DLD1 (cell line): Measurements from ENCODE around the gene USP11.
"Not testable (repeated sequence)": the region's sequence is repeated elsewhere in the genome, so short reads cannot be mapped to it uniquely, and the experiment has no call there.

ENCODE experiments used
- in situ Hi-C: cut with HindIII; loops from 2 replicates; pipeline ENCODE4 v1.10.0; 2017; ENCODE audit warnings: low sequenced_read_pairs

USP11 gene

GRCh38 chrX:47244676-47245075 is 11.9 kb downstream of the USP11 start:
- in situ Hi-C loops, result no loop called here

DNA sequence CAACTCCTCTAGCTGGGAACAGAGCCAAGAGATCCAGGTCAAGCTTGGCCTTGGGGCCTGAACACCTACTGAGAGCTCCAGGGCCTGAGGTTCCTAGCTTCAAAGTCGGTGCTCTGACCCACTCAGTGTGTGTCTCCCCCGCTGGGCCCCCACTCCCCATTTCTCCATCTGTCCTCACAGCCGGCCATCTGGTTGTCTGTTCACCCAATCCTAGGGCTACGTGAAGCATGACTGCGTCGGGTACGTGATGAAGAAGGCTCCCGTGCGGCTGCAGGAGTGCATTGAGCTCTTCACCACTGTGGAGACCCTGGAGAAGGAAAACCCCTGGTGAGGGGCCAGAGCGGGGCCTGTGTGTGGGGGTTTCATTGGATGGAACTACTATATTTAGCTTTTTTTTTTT is 12.3 kb downstream of the USP11 start:
- in situ Hi-C loops, result no loop called here

GRCh38 chrX:47247206-47247998 is 14.6 kb downstream of the USP11 start:
- in situ Hi-C loops, result no loop called here

GRCh38 chrX:47247999-47248320 is 15.2 kb downstream of the USP11 start:
- in situ Hi-C loops, result no loop called here

GRCh38 chrX:47248576-47248975 is 15.8 kb downstream of the USP11 start:
- in situ Hi-C loops, result no loop called here

DNA sequence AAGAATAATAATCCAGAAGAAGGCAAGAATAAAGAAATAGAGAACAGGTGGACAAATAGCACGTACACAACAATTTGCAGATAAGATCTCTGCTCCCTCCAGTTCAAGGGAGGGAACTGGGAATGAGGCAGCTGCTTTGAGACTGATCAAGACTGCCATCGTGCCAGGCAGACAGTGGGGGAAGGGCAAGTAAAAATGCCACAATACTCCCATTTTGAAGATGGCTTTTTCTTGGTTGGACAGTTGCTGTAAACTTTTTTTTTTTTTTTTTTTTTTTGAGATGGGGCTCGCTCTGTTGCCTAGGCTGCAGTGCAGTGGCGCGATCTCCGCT is 17.2 kb downstream of the USP11 start:
- in situ Hi-C loops, result no loop called here

- in situ Hi-C loops, result not testable (repeated sequence)
Measured at GRCh38 chrX:47257620-47258019, 24.8 kb downstream of the USP11 start.

GRCh38 chrX:47264483-47265173 is 31.8 kb downstream of the USP11 start:
- in situ Hi-C loops, result no loop called here

DNA sequence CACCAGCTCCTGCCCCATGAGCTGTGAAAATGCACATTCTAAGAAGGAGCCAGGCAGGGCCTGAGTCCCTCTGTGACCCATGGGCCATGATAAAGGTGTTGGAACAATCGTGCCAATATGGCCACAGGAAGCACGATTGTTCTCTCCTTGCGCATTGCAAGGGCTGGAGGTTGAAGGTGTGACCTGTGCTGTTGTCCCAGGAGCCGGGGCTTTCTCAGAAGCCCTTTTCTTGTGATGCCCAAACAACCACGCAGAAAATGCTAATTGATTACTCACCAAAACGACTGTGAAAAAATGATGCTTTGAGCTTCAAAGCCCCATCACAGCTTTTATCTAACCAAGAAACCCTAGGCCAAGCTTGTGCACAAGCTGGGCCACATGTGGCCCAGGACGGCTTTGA is 33.8 kb downstream of the USP11 start:
- in situ Hi-C loops, result no loop called here

- in situ Hi-C loops, result no loop called here
Measured at GRCh38 chrX:47272013-47272408, 39.2 kb downstream of the USP11 start.

GRCh38 chrX:47273011-47273730 is 40.4 kb downstream of the USP11 start:
- in situ Hi-C loops, result no loop called here

DNA sequence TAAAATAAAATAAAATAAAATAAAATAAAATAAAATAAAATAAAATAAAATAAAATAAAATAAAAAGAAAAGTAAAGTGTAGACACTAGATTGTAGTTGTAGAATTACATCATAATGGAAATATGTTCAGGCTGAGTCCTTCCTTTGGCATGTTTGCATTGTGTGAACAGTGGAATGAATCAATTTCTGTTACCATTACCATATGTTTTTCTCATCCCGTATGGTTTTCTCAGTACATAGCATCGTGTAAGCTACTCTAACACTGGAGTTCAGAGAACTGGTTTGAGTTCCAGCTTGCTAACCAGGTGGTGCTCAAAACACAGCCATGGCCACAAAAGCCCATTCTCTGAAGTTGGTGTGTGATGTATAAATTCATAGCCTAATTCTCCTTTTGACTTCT is 45.9 kb downstream of the USP11 start:
- in situ Hi-C loops, result no loop called here

- in situ Hi-C loops, result no loop called here
Measured at GRCh38 chrX:47283015-47283771, 50.4 kb downstream of the USP11 start.

- in situ Hi-C loops, result not testable (repeated sequence)
Measured at GRCh38 chrX:47284616-47285015, 51.8 kb downstream of the USP11 start.

DNA sequence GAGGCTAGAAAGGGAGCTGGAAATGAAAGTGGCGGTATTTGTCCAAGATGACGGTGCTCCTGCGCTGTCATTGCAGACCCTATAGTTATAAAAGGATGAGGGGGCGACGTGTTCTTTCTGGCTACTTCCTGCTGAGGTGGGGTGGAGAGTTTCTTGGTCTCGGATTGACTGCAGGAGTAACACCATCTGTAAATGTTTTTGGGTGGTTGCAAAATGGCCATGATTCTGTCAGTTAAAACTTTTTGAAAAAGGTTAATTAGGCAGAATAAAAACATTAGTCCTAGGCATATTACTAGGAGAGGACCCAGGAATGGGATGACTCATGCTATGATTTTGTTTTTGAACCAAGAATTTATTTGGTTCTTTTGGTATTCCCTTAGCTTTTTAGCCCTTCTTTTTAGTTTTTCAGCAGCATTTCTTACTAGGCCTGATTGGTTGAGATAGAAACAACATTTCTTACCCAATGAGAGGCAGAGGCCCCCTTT is 53.1 kb downstream of the USP11 start:
- in situ Hi-C loops, result no loop called here

DNA sequence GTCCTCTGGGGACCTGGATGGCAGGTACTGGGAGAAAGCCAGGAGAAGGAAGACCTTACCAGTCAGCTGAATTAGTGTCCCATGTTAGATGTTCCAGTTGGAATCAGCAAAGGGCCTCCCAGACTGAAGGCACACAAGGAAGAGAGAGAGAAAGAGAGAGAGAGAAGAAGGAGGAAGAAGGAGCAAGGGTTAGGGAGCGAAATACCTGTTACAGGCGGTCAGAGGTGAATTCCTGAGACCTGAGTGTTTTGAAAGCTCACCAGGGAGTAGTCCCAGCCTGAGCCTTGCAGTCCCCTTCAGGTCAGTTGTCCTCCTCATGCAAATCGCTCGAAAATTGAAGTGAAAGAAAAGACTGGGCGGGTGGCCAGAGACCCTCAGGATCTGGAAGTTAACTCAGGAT is 60.3 kb downstream of the USP11 start:
- in situ Hi-C loops, result no loop called here

DNA sequence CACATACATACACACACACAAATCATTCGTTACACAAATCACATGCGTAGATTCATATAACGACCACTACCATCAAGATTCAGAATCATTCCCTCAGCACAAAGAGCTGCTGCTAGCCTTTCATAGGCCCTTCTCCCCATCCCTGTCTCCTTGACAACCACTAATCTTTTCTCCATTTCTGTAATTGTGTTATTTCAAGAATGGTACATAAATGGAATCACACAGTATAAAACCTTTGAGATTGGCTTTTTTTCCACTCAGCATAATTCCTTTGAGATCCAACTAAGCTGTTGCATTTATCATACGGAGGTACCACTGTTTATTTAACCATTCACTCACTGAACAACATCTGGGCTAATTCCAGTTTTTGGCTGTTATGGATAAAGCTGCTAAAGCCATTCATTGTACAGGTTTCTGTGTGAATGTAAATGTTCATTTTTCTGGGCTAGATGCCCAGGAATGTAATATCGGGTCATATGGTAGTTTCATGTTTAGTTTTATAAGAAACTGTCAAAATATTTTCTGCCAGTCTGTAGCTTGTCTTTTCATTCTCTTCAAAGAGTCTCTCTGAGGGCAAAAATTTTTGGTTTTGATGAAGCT is 64.1 kb downstream of the USP11 start:
- in situ Hi-C loops, result no loop called here

- in situ Hi-C loops, result no loop called here
Measured at GRCh38 chrX:47297874-47298273, 65.1 kb downstream of the USP11 start.
